Measurements from ENCODE around the gene DHRS7B. TPM values are rescaled to one million over a fixed set of nuclear protein-coding genes. Genes with fewer than 3 reads are reported as not detected.

Gene DHRS7B
- polyA plus RNA-seq, 1 donor (not counting 4 experiments of a cell fraction or from before 2014, with no cell fraction given), result 33.8 TPM

GRCh38 chr17:21213638-21214014 is 86.9 kb downstream of the DHRS7B start:
- no peak for FAIRE-seq
- Histone ChIP-seq H3K4me1 (ENCODE audit: control insufficient read depth, extremely low read depth, insufficient read depth, low read length) (peaks cover 52% of the 10 kb centered on the region), H3K9ac (ENCODE audit: control insufficient read depth, extremely low read depth, insufficient read depth, low read length) (peak overlapping the region; percentile 84), H3K36me3 (ENCODE audit: control insufficient read depth in 2 of 2, extremely low read depth in 1 of 2, insufficient read depth in 2 of 2, low read length in 2 of 2) (peaks cover 3 to 17% of the 10 kb centered on the region in 2 experiments), H4K20me1 (ENCODE audit: control insufficient read depth, extremely low read depth, insufficient read depth, low read length) (peaks cover 24% of the 10 kb centered on the region), H3K27ac (ENCODE audit: control insufficient read depth, insufficient read depth, low read length) (peak overlapping the region; percentile 85), H3K9me3 (ENCODE audit: control insufficient read depth, low read depth, low read length) (no peaks in the 10 kb centered on the region), H3K79me2 (ENCODE audit: control insufficient read depth, insufficient read depth, low read length) (peaks cover 87% of the 10 kb centered on the region), H2AFZ (ENCODE audit: control insufficient read depth, low read length) (peak overlapping the region; percentile 45), H3K27me3 (ENCODE audit: control insufficient read depth, extremely low read depth, insufficient read depth, low read length) (no peaks in the 10 kb centered on the region), H3K9me1 (ENCODE audit: control insufficient read depth, extremely low read depth, insufficient read depth, low read length) (no peaks in the 10 kb centered on the region), H3K4me3 (ENCODE audit: control insufficient read depth in 2 of 3, extremely low read depth in 1 of 3, insufficient read depth in 2 of 3, low read depth in 1 of 3, low read length in 3 of 3) (peak overlapping the region; percentile 93 to 94 (median 93)), H3K4me2 (ENCODE audit: control insufficient read depth, extremely low read depth, insufficient read depth, low read depth, low read length) (peak overlapping the region; percentile 95)
- dilution Hi-C loops (cut with MboI; ENCODE audit: extremely low pct_ligation_motif_present, low sequenced_read_pairs), result no loop called here
- DNase-seq (ENCODE audit: low read depth, low spot score), result no peak
- TF ChIP-seq EZH2 (IDR thresholded peaks at IDR 0.05; ENCODE audit: low read length) (no peak), CTCF (optimal IDR thresholded peaks at IDR 0.05 in 1 of 3, IDR thresholded peaks at IDR 0.05 in 1 of 3, conservative IDR thresholded peaks at IDR 0.05 in 1 of 3; ENCODE audit: extremely low read depth in 1 of 3, insufficient read depth in 2 of 3, low read length in 3 of 3) (no peak)

- Histone ChIP-seq H2AFZ (ENCODE audit: control insufficient read depth, low read length) (peak within 1 kb of the TSS; percentile 82), H3K27me3 (ENCODE audit: control insufficient read depth, extremely low read depth, insufficient read depth, low read length) (no peaks in the 10 kb centered on the region), H3K4me3 (ENCODE audit: control insufficient read depth in 2 of 3, extremely low read depth in 1 of 3, insufficient read depth in 2 of 3, low read depth in 1 of 3, low read length in 3 of 3) (peak within 1 kb of the TSS; percentile 93 to 94 (median 93)), H4K20me1 (ENCODE audit: control insufficient read depth, extremely low read depth, insufficient read depth, low read length) (peaks cover 24% of the 10 kb centered on the region), H3K4me1 (ENCODE audit: control insufficient read depth, extremely low read depth, insufficient read depth, low read length) (peaks cover 52% of the 10 kb centered on the region), H3K9ac (ENCODE audit: control insufficient read depth, extremely low read depth, insufficient read depth, low read length) (peak within 1 kb of the TSS; percentile 84), H3K36me3 (ENCODE audit: control insufficient read depth in 2 of 2, extremely low read depth in 1 of 2, insufficient read depth in 2 of 2, low read length in 2 of 2) (peaks cover 0 to 16% of the 10 kb centered on the region in 2 experiments), H3K9me1 (ENCODE audit: control insufficient read depth, extremely low read depth, insufficient read depth, low read length) (no peaks in the 10 kb centered on the region), H3K9me3 (ENCODE audit: control insufficient read depth, low read depth, low read length) (no peaks in the 10 kb centered on the region), H3K79me2 (ENCODE audit: control insufficient read depth, insufficient read depth, low read length) (peaks cover 86% of the 10 kb centered on the region), H3K27ac (ENCODE audit: control insufficient read depth, insufficient read depth, low read length) (peak within 1 kb of the TSS; percentile 85), H3K4me2 (ENCODE audit: control insufficient read depth, extremely low read depth, insufficient read depth, low read depth, low read length) (peak within 1 kb of the TSS; percentile 95)
- TF ChIP-seq EZH2 (IDR thresholded peaks at IDR 0.05; ENCODE audit: low read length) (no peak), CTCF (optimal IDR thresholded peaks at IDR 0.05 in 1 of 3, IDR thresholded peaks at IDR 0.05 in 1 of 3, conservative IDR thresholded peaks at IDR 0.05 in 1 of 3; ENCODE audit: extremely low read depth in 1 of 3, insufficient read depth in 2 of 3, low read length in 3 of 3) (peak in 1 of 3 experiments; percentile 12)
- dilution Hi-C loops (cut with MboI; ENCODE audit: extremely low pct_ligation_motif_present, low sequenced_read_pairs), result no loop called here
- FAIRE-seq (no peak), DNase-seq (ENCODE audit: low read depth, low spot score) (no peak)
These were observed 87.4 kb downstream of the DHRS7B start, which contains the start of gene TMEM11 for GRCh38 chr17:21214015-21214776. TMEM11 (minus strand) TSS chr17:21214161; CDS start chr17:21214152, 9 bp downstream.
